CD4-positive, alpha-beta T cell treated with Interleukin-10 for 1 hour (primary cell): Measurements from ENCODE around the gene NIF3L1.
"Not testable (repeated sequence)": the region's sequence is repeated elsewhere in the genome, so short reads cannot be mapped to it uniquely, and the experiment has no call there.

ENCODE experiments used
- DNase-seq: peaks from one replicate; pipeline ENCODE4 v3.0.0-alpha.2; 2020

NIF3L1 gene

GRCh38 chr2:200873560-200873959 lies 15.6 kb upstream of the NIF3L1 start:
- DNase-seq, result no peak

- no peak for DNase-seq
Measured at GRCh38 chr2:200877443-200877842, 11.7 kb upstream of the NIF3L1 start.

GRCh38 chr2:200878289-200878880 lies 10.8 kb upstream of the NIF3L1 start:
- DNase-seq, result no peak

GRCh38 chr2:200881715-200882249 lies 7.4 kb upstream of the NIF3L1 start:
- not testable (repeated sequence) for DNase-seq

- no peak for DNase-seq
Measured at GRCh38 chr2:200899482-200899881, 10.3 kb downstream of the NIF3L1 start.

GRCh38 chr2:200901459-200902072 lies 12.4 kb downstream of the NIF3L1 start:
- peak; percentile 88 for DNase-seq

GRCh38 chr2:200905618-200906296 lies 16.6 kb downstream of the NIF3L1 start:
- peak; percentile 60 for DNase-seq

- DNase-seq, result no peak
Measured at GRCh38 chr2:200909958-200910357, 20.8 kb downstream of the NIF3L1 start.

- DNase-seq, result no peak
Measured at GRCh38 chr2:200913654-200914053, 24.5 kb downstream of the NIF3L1 start.

GRCh38 chr2:200922439-200922838 lies 33.3 kb downstream of the NIF3L1 start:
- no peak for DNase-seq

GRCh38 chr2:200929334-200930249 lies 40.4 kb downstream of the NIF3L1 start:
- DNase-seq, result no peak

- DNase-seq, result no peak
Measured at GRCh38 chr2:200930947-200931626, 41.9 kb downstream of the NIF3L1 start.

GRCh38 chr2:200939832-200940231 lies 50.7 kb downstream of the NIF3L1 start:
- no peak for DNase-seq

GRCh38 chr2:200943527-200944105 lies 54.4 kb downstream of the NIF3L1 start:
- DNase-seq, result no peak

GRCh38 chr2:200944467-200945394 lies 55.6 kb downstream of the NIF3L1 start:
- no peak for DNase-seq

- no peak for DNase-seq
Measured at GRCh38 chr2:200945395-200945729, 56.2 kb downstream of the NIF3L1 start.

- no peak for DNase-seq
Measured at GRCh38 chr2:200950378-200950777, 61.2 kb downstream of the NIF3L1 start.
